HG03025 (cell line): ENCODE results near the gene USP6NL.
"Not testable (repeated sequence)": the region's sequence is repeated elsewhere in the genome, so short reads cannot be mapped to it uniquely, and the experiment has no call there.

Experiments used
- ATAC-seq: cut with Tn5 transposase; IDR thresholded peaks from one replicate; pipeline ENCODE4 v1.9.1; 2021; ENCODE audit warnings: mild to moderate bottlenecking, moderate library complexity; ENCODE audit not compliant: unreplicated experiment, low FRiP score

Gene USP6NL

DNA sequence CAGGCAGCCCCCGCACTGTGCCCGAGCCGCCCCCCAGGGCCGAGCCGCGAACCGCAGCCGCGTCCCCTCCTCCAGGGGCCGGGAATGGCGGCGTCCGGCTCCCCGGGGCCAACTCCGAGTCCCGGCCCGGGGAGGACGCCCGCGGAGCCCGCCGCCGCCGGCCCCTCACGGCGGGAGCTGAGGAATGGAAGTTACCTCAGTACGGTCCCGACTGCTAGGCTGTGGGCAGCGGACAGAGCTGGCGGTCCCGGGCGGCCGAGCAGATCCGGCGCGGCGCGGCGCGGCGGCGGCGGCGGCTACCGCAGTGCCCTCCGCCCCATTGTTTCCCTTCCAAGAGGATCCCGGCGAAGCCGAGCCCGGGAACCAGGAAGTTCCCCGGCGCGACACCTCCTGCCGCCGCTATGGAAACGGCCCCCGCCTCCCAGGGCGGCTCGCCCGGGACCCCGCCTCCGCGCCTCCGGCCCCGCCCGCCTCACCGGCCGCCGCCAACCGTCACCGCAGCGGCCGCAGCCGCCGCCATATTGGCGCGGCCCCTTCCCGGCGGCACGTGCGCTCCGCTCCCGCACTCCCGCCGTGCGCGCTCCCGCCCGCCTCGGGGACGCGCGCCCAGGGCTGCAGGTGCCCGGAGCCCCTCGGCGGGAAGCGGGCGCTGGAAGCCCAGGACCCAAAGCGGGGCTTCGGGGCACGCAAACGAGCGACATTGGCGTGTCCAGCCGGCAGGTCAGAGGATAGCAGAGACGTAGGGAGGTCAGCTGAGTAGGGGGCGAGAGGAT lies at the start of gene USP6NL:
Gene USP6NL (minus strand): TSS at position 403 of the 773 bp plus-strand sequence. CDS start 14,016 bp downstream, outside the sequence.
- peak; percentile 70 for ATAC-seq

DNA sequence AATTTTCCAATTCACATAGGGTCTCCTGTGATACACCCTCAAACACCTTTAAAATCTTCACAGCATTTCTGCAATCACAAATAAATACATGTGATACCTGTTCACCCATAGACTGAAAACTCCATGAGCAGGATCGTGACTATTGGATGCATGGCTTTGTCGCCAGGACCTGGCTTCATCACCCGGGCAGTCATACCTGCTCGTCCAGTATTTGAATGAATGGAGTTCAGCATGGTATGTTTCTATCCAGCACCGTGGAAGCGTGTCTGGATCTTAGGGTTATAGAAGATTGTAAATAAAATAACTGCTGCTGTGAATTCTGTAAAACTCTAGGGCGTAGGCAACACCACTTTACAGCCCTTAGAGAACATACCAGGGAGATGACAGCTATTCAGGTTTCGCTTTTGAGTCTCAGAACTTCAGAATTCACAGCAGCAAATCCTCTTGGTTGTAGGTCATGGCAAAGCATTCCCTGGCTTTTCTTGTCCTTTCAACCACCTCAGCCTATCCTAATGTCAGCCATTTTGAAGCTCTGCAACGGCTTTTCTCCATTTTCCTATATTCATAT lies 47.4 kb upstream of the USP6NL start:
- ATAC-seq, result no peak

DNA sequence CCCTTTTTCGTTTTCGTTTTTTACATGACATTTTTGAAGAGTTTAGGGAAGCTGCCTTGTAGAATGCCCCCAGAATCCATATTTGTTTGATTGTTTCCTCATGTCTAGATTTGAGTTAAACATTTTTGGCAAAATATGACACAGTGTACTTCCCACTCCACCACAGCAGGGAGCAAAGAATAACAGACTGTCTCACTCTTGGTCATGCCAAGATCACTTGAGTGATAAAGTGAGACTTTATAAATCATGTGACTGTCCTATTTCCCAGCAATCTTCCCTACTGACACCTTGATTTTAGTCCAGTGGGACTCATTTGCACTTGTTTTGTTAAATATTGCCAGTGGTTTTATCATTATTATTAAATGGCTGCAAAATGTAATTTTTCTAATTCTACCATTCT lies 44.4 kb upstream of the USP6NL start:
- ATAC-seq, result no peak

DNA sequence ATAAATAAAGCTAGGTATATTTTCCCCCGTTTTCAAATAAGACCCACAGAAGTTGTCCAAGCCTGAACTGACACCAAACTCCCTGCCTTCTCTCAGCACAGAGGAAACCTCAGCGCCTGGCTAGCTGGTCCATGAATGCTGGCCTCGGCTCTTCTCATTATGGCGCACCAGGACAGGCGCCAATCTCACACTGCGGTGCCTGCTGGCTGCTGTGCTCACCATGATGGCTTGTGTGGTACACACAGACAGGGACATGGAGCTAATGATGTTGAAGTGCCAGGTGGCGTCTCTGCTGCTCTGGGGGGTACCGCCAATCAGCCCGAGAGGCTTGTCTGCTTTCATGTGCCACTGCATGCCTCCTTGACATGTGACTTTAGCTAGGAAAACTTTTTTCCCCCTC lies 43.2 kb upstream of the USP6NL start:
- no peak for ATAC-seq

DNA sequence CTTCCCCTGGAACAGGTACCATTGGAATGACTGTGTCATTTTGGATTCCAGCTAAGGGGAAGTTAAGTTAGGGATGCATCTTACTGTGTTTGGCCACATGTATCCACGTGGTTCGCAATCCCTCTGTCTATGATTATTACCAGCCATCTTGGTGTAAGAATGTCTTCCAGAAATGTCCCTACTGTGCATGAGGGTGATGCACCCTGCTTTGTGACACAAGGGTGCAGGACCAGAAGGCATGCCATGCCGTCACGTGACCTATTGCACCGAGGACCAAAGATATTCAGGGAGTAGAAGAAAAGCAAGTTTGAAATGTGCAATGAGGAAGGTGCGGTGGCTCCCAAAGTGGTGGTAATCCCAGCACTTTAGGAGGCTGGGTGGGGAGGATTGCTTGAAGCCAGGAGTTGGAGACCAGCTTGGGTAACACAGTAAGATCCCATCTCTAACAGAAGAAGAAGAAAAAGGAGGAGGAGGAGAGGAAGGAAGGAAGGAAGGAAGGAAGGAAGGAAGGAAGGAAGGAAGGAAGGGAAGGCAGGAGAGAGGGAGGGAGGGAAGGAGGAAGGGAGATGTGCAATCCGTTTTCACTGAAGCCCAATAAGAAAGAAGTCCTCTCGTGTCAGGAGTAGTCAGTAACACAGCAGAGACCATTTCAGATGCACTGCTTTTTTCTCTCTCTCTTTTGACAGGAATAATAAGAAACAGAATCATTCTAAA lies 42.5 kb upstream of the USP6NL start:
- ATAC-seq, result no peak

DNA sequence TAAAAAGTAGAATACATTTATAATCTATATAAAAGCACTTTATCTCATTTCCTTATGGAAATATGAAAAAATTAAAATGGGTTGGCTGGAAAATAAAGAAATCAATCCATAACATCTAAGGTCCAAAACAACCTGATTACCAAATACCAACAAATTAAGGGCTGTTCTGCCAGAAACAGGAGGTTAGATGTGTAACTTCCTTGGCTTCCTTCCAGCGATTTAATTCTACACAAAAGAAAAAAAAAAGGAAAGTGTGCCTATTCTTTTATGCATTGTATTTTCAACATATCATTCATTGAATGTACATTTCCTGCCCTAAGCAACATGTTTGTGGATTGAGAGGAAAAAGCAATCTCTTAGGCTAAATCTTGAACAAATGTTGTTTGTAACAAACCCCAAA lies 36.2 kb upstream of the USP6NL start:
- no peak for ATAC-seq

DNA sequence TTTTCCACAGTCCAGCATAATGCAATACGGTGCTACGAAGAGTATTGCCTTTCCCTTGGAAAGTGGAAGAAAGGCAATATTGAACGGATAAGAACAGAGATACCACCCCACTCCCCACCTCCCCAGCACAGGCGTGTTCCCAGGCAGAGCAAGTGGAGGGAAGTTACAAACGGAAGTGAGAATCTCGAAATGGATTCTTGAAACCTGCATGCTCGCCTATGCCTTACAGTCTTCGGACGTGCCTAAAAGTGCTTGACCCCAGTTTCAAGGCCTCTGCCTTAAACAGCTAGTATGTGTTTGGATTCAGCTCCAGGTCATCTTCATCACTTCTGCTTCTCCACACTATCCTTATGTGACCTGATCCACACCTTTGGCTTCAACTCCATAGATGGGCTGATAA lies 35.0 kb upstream of the USP6NL start:
- ATAC-seq, result peak; percentile 66

DNA sequence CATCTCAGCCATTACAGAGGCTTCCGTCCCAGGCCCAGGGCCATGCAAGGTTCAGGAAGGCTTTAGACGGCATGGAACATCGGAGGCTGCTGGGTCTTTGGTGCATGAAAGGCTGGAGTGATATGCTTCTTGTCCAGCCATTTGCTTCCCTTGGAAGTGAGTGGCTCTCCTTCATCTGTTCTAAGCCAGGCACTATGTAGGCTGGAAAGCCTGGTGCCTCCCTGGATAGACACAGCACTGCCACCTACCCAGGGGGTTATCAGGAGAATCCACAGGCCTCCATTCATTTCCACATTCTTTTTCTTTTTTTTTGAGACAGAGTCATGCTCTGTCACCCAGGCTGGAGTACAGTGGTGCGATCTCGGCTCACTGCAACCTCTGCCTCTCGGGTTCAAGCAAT lies 31.6 kb upstream of the USP6NL start:
- ATAC-seq, result no peak

DNA sequence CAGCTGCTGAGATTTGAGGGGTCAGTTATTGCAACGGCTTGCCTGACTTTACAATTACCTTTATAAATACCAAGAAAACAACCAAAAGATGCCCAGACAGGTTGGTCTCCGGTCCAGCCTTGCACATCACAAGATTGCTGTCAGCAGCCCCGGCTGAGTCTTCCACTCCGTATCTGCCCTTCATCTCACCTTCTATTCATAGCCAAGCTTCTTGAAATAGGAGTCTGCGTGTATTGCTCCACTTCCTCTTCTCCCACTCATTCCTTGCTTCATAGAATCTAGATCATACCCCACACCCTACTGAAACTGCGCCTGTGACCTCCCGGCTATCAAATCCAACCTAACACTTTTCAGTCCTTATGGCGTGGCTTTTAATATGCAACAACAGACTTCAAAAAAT lies 31.1 kb upstream of the USP6NL start:
- no peak for ATAC-seq

DNA sequence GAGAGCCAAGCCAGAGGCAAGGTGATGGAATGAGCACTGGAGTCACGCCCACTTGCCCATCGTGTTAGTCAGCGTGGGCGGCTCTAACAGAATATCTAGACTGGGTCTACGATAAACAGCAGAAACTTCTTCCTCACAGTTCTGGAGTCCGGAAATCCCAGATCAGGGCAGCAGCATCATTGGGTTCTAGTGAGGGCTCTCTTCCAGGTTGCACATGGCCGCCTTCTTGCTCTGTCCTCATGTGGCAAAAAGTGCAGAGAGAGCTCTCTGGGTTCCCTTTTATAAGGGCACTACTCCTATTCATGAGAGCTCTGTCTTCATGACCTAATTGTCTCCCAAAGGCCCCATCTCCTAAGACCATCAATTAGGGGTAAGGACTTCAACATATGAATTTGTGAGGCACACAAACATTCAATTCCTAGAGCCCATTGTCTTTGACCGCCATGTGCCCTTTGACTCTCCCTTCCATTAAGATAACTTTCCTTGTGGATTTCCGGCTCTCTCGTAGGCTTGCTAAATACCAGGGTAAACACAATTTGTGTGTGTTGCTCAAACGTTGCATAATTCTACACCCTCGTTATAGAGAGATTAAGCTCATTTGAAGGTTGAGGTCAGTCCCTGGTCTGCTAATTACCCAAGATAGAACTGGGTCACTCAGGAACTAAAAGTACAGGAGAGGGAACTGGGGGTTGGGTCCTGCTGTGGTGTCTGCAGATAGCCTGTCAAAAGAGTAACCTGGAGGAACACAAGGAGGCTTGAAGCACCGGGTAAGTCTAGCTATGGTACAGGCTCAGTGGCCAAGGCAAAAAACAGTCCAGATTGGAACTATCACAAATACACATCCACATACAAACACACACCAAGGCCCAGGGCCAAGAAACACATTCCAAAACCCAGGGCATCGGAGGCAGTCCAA lies 28.7 kb upstream of the USP6NL start:
- no peak for ATAC-seq

DNA sequence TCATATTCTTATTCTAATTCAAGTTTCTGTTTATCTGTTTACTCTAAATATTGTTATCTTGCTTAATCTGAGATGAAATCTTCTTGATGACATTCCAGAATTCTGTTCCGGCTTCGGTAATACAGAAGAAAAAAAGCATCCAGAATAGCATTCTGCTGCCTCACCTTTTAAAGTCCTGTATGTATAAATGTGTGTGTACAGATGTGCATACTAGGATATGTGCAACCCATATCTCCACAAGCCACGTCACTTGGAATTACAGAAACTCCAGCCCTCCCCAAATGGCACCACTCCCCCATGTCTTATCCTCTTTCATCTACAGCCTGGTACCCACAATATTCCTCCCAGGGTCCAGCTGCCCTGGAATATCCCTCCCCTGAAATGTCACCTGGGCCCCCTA lies 27.9 kb upstream of the USP6NL start:
- ATAC-seq, result no peak

DNA sequence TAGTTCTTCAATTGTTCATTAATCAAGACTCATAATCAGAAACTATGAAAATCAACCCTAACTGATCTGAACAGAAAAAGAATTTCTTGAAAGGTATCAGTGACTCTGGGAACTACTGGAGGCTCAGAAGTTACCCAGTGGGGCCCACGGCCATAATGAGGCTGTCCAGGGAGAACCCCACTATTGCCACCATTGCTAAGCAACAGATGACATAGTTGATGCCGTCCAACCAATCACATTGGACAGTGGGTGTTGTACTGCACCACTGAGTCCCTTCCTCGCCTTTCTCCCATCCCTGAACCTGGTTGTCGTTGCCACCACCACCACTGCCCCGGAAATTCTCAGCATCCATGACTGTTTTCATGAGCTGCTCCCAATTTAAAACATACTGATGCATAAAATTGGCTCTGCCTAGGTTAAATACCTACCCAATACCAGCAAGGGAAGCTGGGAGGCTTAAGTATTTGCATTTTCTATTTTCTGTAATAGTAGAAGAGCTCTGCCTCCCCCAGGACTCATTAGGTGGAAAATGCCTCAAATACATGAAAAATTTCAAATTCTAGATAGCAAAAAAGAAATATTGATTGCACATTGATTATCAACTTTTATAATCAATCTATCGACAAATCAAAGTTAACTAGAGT lies 26.7 kb upstream of the USP6NL start:
- no peak for ATAC-seq

DNA sequence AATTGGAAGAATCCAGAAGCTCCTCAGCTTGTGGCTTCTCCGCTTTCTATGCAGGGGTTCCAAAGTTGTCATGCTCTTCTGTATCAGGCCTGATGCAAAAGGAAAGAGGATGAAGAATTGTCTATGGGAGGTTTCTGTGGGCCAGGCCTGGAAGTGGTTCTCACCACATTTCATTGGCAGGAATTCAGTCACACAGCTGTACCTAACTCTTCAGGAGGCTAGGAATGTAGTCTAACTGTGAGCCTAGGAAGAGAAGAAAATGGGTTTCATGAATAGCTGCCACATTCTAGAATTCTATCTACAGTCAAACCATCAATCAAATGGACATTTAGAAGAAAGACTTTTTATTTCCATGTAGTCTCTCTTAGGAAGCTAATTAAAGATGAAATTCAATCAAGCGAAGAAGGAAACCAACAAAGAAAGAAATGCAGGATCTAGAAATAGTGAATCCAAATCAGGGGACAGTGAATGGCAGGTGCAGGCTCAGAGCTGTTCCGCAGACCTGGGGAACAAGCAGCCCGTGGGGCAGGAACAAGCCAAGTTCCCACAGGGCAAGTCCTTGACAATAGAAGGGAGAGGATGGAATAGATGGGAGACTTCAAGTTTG lies 25.4 kb upstream of the USP6NL start:
- no peak for ATAC-seq

DNA sequence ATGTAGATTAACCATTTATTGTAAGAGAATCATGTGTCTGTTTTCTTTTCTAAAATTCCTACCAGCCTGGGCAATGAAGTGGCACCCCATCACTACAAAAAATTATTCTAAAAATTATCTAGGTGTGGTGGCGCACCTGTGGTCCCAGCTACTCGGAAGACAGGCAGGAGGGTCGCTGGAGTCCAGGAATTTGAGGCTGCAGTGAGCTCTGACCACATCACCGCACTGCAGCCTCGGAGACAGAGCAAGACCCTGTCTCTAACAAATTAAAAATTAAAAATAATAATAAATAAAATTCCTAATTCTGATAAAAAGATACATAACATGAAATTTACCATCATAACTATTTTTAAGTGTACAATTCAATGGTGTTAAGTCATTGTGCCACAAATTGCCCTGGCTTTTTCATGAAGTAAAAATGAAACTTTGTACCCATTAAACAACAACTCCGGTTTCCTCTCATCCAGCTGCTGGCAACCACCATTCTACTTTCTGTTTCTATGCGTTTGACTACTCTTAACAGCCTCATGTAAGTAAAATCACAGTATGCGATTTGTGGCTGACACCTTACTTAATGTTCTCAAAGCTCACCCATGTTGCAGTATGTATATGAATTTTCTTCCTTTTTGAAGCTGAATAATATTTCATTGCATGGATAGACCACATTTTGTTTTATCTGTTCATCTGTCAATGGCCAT lies 20.6 kb upstream of the USP6NL start:
- no peak for ATAC-seq

DNA sequence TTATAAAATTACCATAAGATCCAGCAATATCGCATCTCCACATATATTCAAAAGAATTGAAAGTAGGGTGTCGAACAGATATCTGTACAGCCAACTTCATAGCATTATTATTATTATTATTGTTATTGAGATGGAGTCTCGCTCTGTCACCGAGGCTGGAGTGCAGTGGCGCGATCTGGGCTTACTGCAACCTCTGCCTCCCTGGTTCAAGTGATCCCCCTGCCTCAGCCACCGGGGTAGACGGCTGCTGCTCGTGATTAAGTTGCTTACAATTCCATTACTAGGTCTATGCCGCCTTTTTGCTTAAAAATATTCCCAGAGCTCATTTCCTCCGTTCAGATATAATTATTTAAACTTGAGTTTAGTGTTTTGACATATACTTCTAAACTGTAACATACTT lies 19.8 kb upstream of the USP6NL start:
- ATAC-seq, result no peak

DNA sequence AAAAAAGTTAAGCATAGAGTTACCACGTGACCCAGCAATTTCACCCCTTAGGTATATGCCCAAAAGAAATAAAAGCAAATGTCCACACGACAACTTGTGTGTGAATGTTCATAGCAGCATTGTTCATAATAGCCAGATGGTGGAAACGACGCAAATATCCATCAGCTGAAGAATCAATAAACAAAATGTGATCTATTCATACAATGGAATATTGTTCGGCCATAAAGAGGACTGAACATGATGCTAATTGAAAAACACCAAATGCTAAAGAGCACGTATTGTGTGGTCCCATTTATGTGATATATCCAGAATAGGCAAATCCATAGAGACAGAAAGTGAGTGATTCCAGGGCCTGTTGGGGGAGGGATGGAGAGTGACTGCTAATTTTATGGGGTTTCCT lies 18.3 kb upstream of the USP6NL start:
- ATAC-seq, result no peak

DNA sequence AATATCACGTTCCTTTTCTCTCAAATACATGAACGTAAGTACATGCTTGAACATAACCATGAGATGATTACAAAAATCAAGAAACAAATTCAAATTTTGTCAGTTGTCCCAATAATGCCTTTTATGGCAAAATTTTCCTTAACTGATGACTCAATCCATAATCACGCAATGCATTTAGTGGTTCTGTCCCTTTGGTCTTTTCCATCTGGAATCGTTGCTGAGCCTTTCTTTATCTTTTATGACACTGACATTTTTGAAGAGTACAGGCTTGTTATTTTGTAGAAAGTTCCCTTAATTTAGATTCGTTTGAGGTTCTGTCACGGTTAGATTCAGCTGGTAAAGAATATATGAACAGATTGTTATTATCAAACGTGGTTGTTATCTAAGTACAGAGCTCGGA lies 16.5 kb upstream of the USP6NL start:
- ATAC-seq, result not testable (repeated sequence)

DNA sequence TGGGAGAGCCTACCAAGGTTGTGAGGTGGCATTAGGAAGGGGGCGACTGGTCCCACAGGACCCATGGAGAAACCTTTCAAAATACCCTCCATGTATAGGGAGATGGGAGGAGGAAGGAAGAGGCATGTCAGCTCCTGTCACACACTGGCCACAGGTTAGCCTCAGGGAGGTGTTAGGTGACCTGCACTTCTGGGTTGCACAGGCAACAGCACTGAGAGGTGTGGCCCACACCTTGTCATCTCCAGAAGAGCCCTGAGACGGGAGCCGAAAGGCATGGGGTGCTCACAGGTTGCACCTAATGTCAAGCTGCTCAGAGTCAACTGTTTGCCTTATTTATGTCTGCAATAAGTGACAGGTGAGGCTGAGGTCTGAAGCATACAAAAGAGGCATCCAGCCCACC lies 14.6 kb upstream of the USP6NL start:
- ATAC-seq, result no peak

DNA sequence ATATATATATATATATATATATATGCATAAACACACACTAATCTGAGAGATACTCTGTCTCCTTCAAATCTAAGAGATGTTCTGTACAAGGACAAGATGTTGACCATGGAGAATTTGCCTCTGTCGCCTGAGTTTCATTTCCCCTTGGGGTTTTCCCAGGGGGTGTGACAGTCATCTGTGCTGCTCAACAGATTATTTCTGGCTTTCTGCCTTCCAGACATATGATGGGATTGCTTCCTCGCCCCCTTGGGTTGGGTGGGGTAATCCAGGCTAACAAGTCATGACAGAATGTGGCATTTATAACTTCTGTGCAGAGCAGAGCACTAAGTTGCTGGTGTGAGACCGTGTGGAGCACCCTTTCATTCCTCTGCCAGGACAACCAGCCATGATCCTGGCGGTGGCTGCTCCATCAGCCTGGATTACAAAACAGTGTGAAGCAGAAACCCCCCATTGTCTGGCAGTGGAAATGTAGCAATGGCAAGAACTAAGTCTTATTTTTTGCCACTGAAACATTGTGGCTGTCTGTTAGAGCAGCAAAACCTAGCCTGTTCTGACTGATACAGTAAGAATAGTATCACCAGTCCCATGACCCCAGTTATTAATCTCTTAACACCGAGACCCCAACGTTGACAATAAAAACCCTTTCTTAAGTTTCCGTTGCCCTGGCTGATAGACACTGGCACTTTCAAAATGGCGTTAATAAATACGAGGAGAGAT lies 13.7 kb upstream of the USP6NL start:
- no peak for ATAC-seq
